ENCODE measurements around the gene PCGF6.
A peak's percentile ranks its signal among the peaks of the same experiment; 100 is the strongest.
"Not testable (repeated sequence)": the region's sequence is repeated elsewhere in the genome, so short reads cannot be mapped to it uniquely, and the experiment has no call there.

The PCGF6 gene
- 3.0 to 18.8 (median 9.2) reads per million in 17 experiments for total RNA-seq

GRCh38 chr10:103350517-103351260 lies at the start of gene PCGF6:
TSS of gene PCGF6 (minus strand) at chr10:103351140. CDS start at chr10:103351066, 74 bp downstream.
- peak; percentile 84 to 93 (median 90) for DNase-seq

GRCh38 chr10:103397191-103397825 lies 46.4 kb upstream of the PCGF6 start:
- no peak for DNase-seq

GRCh38 chr10:103396789-103397087 lies 45.8 kb upstream of the PCGF6 start:
- DNase-seq = no peak

GRCh38 chr10:103396067-103396788 lies 45.3 kb upstream of the PCGF6 start, which contains the start of the genes ATP5MK and PDCD11:
TSS of gene ATP5MK (minus strand) at chr10:103396475. CDS start at chr10:103392457, 4,018 bp downstream.
TSS of gene PDCD11 (plus strand) at chr10:103396626. CDS start at chr10:103398427, 1,801 bp downstream.
- peak; percentile 98 to 100 (median 99) for DNase-seq

GRCh38 chr10:103395754-103396066 lies 44.8 kb upstream of the PCGF6 start:
- DNase-seq = no peak

- DNase-seq = peak in 1 of 4 experiments; percentile 8
Observed at GRCh38 chr10:103394180-103394579, 43.2 kb upstream of the PCGF6 start.

GRCh38 chr10:103382769-103383168 lies 31.8 kb upstream of the PCGF6 start:
- no peak for DNase-seq

- no peak for DNase-seq
Observed at GRCh38 chr10:103374263-103374662, 23.3 kb upstream of the PCGF6 start.

GRCh38 chr10:103373544-103373943 lies 22.6 kb upstream of the PCGF6 start:
- no peak for DNase-seq

- DNase-seq = peak; percentile 93 to 97 (median 96)
Observed at GRCh38 chr10:103367782-103368518, 17.0 kb upstream of the PCGF6 start, which contains the start of gene TAF5. TSS of gene TAF5 (plus strand) at chr10:103367976. CDS start at chr10:103367990, 14 bp downstream.

GRCh38 chr10:103367379-103367781 lies 16.4 kb upstream of the PCGF6 start:
- no peak for DNase-seq

- not testable (repeated sequence) for DNase-seq
Observed at GRCh38 chr10:103360791-103361190, 9.9 kb upstream of the PCGF6 start.

- DNase-seq = not testable (repeated sequence)
Observed at GRCh38 chr10:103359493-103359892, 8.6 kb upstream of the PCGF6 start.

GRCh38 chr10:103355906-103356599 lies 5.1 kb upstream of the PCGF6 start:
- DNase-seq = no peak

GRCh38 chr10:103354567-103354966 lies 3.6 kb upstream of the PCGF6 start:
- not testable (repeated sequence) for DNase-seq

GRCh38 chr10:103353281-103353680 lies 2.3 kb upstream of the PCGF6 start:
- DNase-seq = peak in 1 of 4 experiments; percentile 6

- no peak for DNase-seq
Observed at GRCh38 chr10:103350175-103350516, 794 bp downstream of the PCGF6 start.

- no peak for DNase-seq
Observed at GRCh38 chr10:103336370-103336769, 14.6 kb downstream of the PCGF6 start.

GRCh38 chr10:103334567-103334966 lies 16.4 kb downstream of the PCGF6 start:
- no peak for DNase-seq

GRCh38 chr10:103333934-103334520 lies 16.9 kb downstream of the PCGF6 start:
- peak in 3 of 4 experiments; percentile 5 to 56 (median 29) for DNase-seq

- no peak for DNase-seq
Observed at GRCh38 chr10:103327906-103328305, 23.0 kb downstream of the PCGF6 start.

GRCh38 chr10:103316087-103316486 lies 34.9 kb downstream of the PCGF6 start:
- no peak for DNase-seq
